H1 (cell line): ENCODE measurements around the gene DDA1.

Source experiments
- BRCA1 ChIP-seq: IDR thresholded peaks from 2 replicates; pipeline ENCODE4 v1.6.1; 2012; ENCODE audit warnings: low read depth, low read length, improper control_type of control experiment
- CREB1 ChIP-seq: IDR thresholded peaks from 2 replicates; pipeline ENCODE4 v1.6.1; 2012; ENCODE audit warnings: inconsistent platforms
- EZH2 ChIP-seq: fragments of 200-600 bp; sonication (generic); IDR thresholded peaks from 2 replicates; pipeline ENCODE4 v1.7.1; 2012; ENCODE audit warnings: low read depth, mild to moderate bottlenecking, moderate library complexity, low read length, inconsistent platforms; ENCODE audit not compliant: severe bottlenecking
- POLR2AphosphoS5 ChIP-seq: IDR thresholded peaks from 2 replicates; pipeline ENCODE4 v1.6.1; 2011; ENCODE audit warnings: low read depth, low read length
- RFX5 ChIP-seq: IDR thresholded peaks from 2 replicates; pipeline ENCODE4 v1.6.1; 2011; ENCODE audit warnings: low read depth, low read length, improper control_type of control experiment, borderline replicate concordance
- SP1 ChIP-seq: IDR thresholded peaks from 2 replicates; pipeline ENCODE4 v1.6.1; 2011; ENCODE audit warnings: low read depth, low read length
- TAF1 ChIP-seq: IDR thresholded peaks from 2 replicates; pipeline ENCODE4 v1.6.1; 2011; ENCODE audit warnings: mild to moderate bottlenecking, low read depth, low read length
- TCF12 ChIP-seq: IDR thresholded peaks from 2 replicates; pipeline ENCODE4 v1.6.1; 2011; ENCODE audit warnings: low read depth, mild to moderate bottlenecking, low read length
- TF ChIP-seq, protein P1 (sequence below), 3 experiments: IDR thresholded peaks; 1 replicate in 2 of 3; 2 replicates in 1 of 3; pipeline versions ENCODE4 v1.5.1 to v1.6.1; 2011; ENCODE audit warnings: low read length in 3 of 3, mild to moderate bottlenecking in 3 of 3, inconsistent platforms in 2 of 3, low read depth in 1 of 3, moderate library complexity in 1 of 3; ENCODE audit not compliant: insufficient read depth in 1 of 3; ENCODE audit errors: control extremely low read depth in 1 of 3

DNA sequence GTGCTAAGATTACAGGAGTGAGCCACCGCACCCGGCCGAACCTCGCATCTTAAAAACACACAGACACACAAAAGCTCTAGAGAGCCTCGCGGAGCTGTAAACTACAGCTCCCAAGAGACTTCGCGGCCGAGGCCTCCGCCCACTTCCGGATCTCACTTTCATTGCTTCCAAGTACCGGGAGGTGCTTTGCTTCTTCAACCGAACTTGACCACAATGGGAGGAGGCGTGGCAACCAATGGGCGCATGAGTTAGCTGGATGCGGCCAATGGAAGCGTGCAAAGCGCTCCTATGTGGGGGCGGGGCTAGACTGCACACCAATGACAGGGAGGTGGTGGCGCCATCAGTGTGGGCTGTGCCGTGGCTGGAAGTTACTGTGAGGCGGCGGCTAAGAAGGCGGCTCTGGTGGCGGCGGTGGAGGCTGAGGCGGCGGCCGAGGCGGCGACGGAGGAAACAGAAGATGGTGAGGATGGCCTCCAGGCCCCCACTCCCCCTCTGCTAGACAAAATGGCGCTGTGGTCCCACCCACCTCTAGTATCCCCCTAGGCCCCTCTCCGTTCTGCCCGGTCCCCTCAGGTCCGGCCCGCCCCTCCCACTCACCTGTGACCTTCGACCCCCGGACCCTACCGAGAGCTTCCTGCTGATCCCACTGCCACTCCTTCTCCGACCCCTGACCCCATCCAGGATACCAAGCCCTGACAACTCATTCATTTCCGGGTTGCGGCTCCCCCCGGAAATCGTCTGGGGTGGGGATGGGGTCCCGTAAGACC is at the start of gene DDA1:
- TF ChIP-seq, protein P1, sequence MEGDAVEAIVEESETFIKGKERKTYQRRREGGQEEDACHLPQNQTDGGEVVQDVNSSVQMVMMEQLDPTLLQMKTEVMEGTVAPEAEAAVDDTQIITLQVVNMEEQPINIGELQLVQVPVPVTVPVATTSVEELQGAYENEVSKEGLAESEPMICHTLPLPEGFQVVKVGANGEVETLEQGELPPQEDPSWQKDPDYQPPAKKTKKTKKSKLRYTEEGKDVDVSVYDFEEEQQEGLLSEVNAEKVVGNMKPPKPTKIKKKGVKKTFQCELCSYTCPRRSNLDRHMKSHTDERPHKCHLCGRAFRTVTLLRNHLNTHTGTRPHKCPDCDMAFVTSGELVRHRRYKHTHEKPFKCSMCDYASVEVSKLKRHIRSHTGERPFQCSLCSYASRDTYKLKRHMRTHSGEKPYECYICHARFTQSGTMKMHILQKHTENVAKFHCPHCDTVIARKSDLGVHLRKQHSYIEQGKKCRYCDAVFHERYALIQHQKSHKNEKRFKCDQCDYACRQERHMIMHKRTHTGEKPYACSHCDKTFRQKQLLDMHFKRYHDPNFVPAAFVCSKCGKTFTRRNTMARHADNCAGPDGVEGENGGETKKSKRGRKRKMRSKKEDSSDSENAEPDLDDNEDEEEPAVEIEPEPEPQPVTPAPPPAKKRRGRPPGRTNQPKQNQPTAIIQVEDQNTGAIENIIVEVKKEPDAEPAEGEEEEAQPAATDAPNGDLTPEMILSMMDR (IDR thresholded peaks at IDR 0.05; ENCODE audit: control extremely low read depth in 1 of 3, insufficient read depth in 1 of 3, low read depth in 1 of 3, low read length in 3 of 3) = no peak
- peak; percentile 69; the same call in 1 of the 2 replicates for TF ChIP-seq POLR2AphosphoS5
- TF ChIP-seq BRCA1 = no peak
- peak; percentile 100 for TF ChIP-seq SP1
- TF ChIP-seq TCF12 = no peak
- peak; percentile 80 for TF ChIP-seq CREB1
- no peak for TF ChIP-seq RFX5
- no peak for TF ChIP-seq EZH2
- TF ChIP-seq TAF1 = peak; percentile 57; the same call in 1 of the 2 replicates
